ENCODE measurements around the gene CDCA8. TPM values are rescaled to one million over a fixed set of nuclear protein-coding genes. Genes with fewer than 3 reads are reported as not detected.

CDCA8 gene
- total and polyA plus RNA-seq, 9 of the 15 experiments (the other 6 are each of a cell fraction or from before 2014, with no cell fraction given), result 26.4 to 148 (median 81.8) TPM

GRCh38 chr1:37720231-37721130 is 28.2 kb downstream of the CDCA8 start:
- H3K27ac ChIP-seq (ENCODE audit: extremely low read depth, low read depth, low read length), result no peak overlapping the region
- peaks cover 13% of the 10 kb centered on the region for H4K20me1 ChIP-seq (replicated peaks; ENCODE audit: control insufficient read depth, insufficient read depth, low read length)
- no peak overlapping the region for H2AFZ ChIP-seq (ENCODE audit: low read depth, low read length)
- FAIRE-seq (no peak), ATAC-seq (no peak), DNase-seq (ENCODE audit: extremely low read depth in 1 of 4, low spot score in 3 of 4) (peak in 2 of 4 experiments; percentile 47 to 48)
- peaks cover 31 to 58% of the 10 kb centered on the region in 2 experiments for H3K27me3 ChIP-seq (ENCODE audit: control insufficient read depth in 2 of 2, insufficient read depth in 2 of 2, low read length in 2 of 2)
- no peaks in the 10 kb centered on the region for H3K9me1 ChIP-seq (ENCODE audit: control insufficient read depth, insufficient read depth, low read length)
- TF ChIP-seq ZNF76 (CRISPR knock-in tag; IDR thresholded peaks at IDR 0.05; ENCODE audit: borderline replicate concordance), result no peak
- TF ChIP-seq NFIC (IDR thresholded peaks at IDR 0.05), result peak; percentile 48
- ChIA-PET POLR2A (interaction anchor here (0.5 to 1.2 kb wide), 6 partner anchors 11 to 292 kb away, joined by 3 to 6 read pairs (median 3); no protein-coding TSS in a partner anchor), CTCF (ENCODE audit: low intra/inter-chr PET ratio) (no interaction called here)
- intact Hi-C loops (cut with micrococcal nuclease), result no loop called here
- 22% methylated on average over 22 of the region's 22 CpGs for WGBS (ENCODE audit: insufficient coverage, low coverage, missing lambda C conversion rate)
- H3K4me1 ChIP-seq (replicated peaks in 1 of 2; ENCODE audit: control insufficient read depth in 2 of 2, insufficient read depth in 2 of 2, low read length in 2 of 2), result peaks cover 6 to 34% of the 10 kb centered on the region in 2 experiments
- no peaks in the 10 kb centered on the region for H3K9me3 ChIP-seq (replicated peaks; ENCODE audit: control insufficient read depth, insufficient read depth, low read depth, low read length)
- no TSS peak for BruUV-seq (replicated peaks)
- H3K9ac ChIP-seq (ENCODE audit: insufficient read depth in 1 of 2, low read depth in 2 of 2, low read length in 2 of 2), result no peak overlapping the region
- H3K79me2 ChIP-seq (ENCODE audit: control insufficient read depth, insufficient read depth, low read length), result no peaks in the 10 kb centered on the region
- in situ Hi-C loops (cut with MboI), result no loop called here
- H3K4me2 ChIP-seq (ENCODE audit: insufficient read depth, low read length), result no peak overlapping the region
- H3K36me3 ChIP-seq (ENCODE audit: control insufficient read depth, insufficient read depth, low read length), result no peaks in the 10 kb centered on the region
- H3K4me3 ChIP-seq, result no peak overlapping the region

DNA sequence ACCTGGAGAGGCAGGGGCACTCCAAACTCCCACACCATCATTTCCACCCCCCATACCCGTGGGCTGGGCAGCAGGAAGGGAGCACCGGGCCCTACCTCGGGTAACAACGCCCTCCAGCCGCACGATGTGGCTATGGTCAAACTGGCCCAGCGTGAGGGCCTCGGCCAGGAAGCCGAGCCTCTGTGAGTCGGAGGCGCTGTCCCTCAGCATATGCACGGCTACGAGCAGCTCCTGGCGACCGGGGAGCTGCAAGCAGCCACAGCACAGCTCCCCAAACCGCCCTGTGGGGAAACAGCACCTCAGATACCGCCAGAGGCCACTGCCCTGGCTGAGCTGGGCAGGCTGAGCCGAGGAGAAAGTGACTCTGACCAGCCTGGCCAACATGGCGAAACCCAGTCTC is 29.2 kb downstream of the CDCA8 start:
- peaks cover 10% of the 10 kb centered on the region for H4K20me1 ChIP-seq (replicated peaks; ENCODE audit: control insufficient read depth, insufficient read depth, low read length)
- no peaks in the 10 kb centered on the region for H3K9me1 ChIP-seq (ENCODE audit: control insufficient read depth, insufficient read depth, low read length)
- H3K27me3 ChIP-seq (ENCODE audit: control insufficient read depth in 2 of 2, insufficient read depth in 2 of 2, low read length in 2 of 2), result peaks cover 30 to 60% of the 10 kb centered on the region in 2 experiments; a peak in 4 of 5 replicates
- 25% methylated on average over 19 of the region's 19 CpGs for WGBS (ENCODE audit: insufficient coverage, low coverage, missing lambda C conversion rate)
- CTCF ChIA-PET (ENCODE audit: low intra/inter-chr PET ratio), result no interaction called here
- no peaks in the 10 kb centered on the region for H3K9me3 ChIP-seq (replicated peaks; ENCODE audit: control insufficient read depth, insufficient read depth, low read depth, low read length)
- intact Hi-C loops (cut with micrococcal nuclease), result no loop called here
- peaks cover 6 to 34% of the 10 kb centered on the region in 2 experiments for H3K4me1 ChIP-seq (replicated peaks in 1 of 2; ENCODE audit: control insufficient read depth in 2 of 2, insufficient read depth in 2 of 2, low read length in 2 of 2)
- H3K36me3 ChIP-seq (ENCODE audit: control insufficient read depth, insufficient read depth, low read length), result no peaks in the 10 kb centered on the region
- POLR2A ChIA-PET, result interaction anchor here (0.6 to 1.4 kb wide), 3 partner anchors 10 to 14 kb away, joined by 3 to 4 read pairs (median 4); no protein-coding TSS in a partner anchor
- H3K4me3 ChIP-seq, result no peak overlapping the region
- H2AFZ ChIP-seq (ENCODE audit: low read depth, low read length), result no peak overlapping the region
- ATAC-seq, result peak; percentile 47
- FAIRE-seq, result no peak
- in situ Hi-C loops (cut with MboI), result no loop called here
- no peak overlapping the region for H3K27ac ChIP-seq (ENCODE audit: extremely low read depth, low read depth, low read length)
- 0 out of 4 replicates have a peak overlapping the region, but pooled peaks of 1 of the 2 experiments have one; percentile 58 for H3K9ac ChIP-seq (ENCODE audit: insufficient read depth in 1 of 2, low read depth in 2 of 2, low read length in 2 of 2)
- no peak overlapping the region for H3K4me2 ChIP-seq (ENCODE audit: insufficient read depth, low read length)
- no peak for DNase-seq (ENCODE audit: extremely low read depth in 1 of 4, low spot score in 3 of 4)
- BruUV-seq (replicated peaks), result no TSS peak
- H3K79me2 ChIP-seq (ENCODE audit: control insufficient read depth, insufficient read depth, low read length), result no peaks in the 10 kb centered on the region
- no peak for TF ChIP-seq PHF20 (IDR thresholded peaks at IDR 0.05; ENCODE audit: partially characterized antibody)
- TF ChIP-seq DIDO1 (tag; IDR thresholded peaks at IDR 0.05; ENCODE audit: low read depth), result no peak
- TF ChIP-seq UBTF (IDR thresholded peaks at IDR 0.05; ENCODE audit: borderline replicate concordance in 1 of 2, low read depth in 2 of 2, low read length in 2 of 2), result peak in 1 of 2 experiments; percentile 63; a peak in 1 of 4 replicates
- TF ChIP-seq TCFL5 (CRISPR knock-in tag; conservative IDR thresholded peaks at IDR 0.05), result no peak
- TF ChIP-seq, protein P1, sequence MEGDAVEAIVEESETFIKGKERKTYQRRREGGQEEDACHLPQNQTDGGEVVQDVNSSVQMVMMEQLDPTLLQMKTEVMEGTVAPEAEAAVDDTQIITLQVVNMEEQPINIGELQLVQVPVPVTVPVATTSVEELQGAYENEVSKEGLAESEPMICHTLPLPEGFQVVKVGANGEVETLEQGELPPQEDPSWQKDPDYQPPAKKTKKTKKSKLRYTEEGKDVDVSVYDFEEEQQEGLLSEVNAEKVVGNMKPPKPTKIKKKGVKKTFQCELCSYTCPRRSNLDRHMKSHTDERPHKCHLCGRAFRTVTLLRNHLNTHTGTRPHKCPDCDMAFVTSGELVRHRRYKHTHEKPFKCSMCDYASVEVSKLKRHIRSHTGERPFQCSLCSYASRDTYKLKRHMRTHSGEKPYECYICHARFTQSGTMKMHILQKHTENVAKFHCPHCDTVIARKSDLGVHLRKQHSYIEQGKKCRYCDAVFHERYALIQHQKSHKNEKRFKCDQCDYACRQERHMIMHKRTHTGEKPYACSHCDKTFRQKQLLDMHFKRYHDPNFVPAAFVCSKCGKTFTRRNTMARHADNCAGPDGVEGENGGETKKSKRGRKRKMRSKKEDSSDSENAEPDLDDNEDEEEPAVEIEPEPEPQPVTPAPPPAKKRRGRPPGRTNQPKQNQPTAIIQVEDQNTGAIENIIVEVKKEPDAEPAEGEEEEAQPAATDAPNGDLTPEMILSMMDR (IDR thresholded peaks at IDR 0.05 in 2 of 3, conservative IDR thresholded peaks at IDR 0.05 in 1 of 3; ENCODE audit: insufficient read depth in 2 of 3, low read depth in 1 of 3, low read length in 3 of 3), result peak in 1 of 3 experiments; percentile 21; a peak in 1 of 6 replicates
- TF ChIP-seq POLR2AphosphoS2 (IDR thresholded peaks at IDR 0.05; ENCODE audit: low read length), result no peak
- TF ChIP-seq THRAP3 (IDR thresholded peaks at IDR 0.05; ENCODE audit: borderline replicate concordance), result no peak

All from K562 (cell line).